ENCODE measurements around the gene DDOST.

- TF ChIP-seq CTCF (IDR thresholded peaks at IDR 0.05) (no peak), POLR2A (IDR thresholded peaks at IDR 0.05) (no peak)
These were observed 49.5 kb upstream of the DDOST start for GRCh38 chr1:20710469-20711284.
